Upper lobe of left lung (tissue), 6 donors: ENCODE data around the gene PCDH12. TPM values are rescaled to one million over a fixed set of nuclear protein-coding genes. Genes with fewer than 3 reads are reported as not detected.

Source experiments
- ATAC-seq, 2 donors: fragments of 200-7000 bp; cut with Tn5 transposase; one replicate each; pipeline ENCODE4 v1.9.1; 2022; ENCODE audit warnings: mild to moderate bottlenecking in 2 of 2, moderate library complexity in 2 of 2; ENCODE audit not compliant: low FRiP score in 2 of 2
- DNase-seq, 2 donors: peaks; one replicate each; pipeline ENCODE4 v3.0.0-alpha.2; 2019 to 2020
- H3K27ac ChIP-seq, 4 donors: fragments of 200-600 bp; sonication (generic); one replicate each; pipeline ENCODE4 v1.5.1; 2016 to 2019
- H3K27me3 ChIP-seq, 4 donors: fragments of 200-600 bp; sonication (generic); one replicate each; pipeline ENCODE4 v1.5.1; 2017 to 2019
- H3K36me3 ChIP-seq, 4 donors: fragments of 200-600 bp; sonication (generic); one replicate each; pipeline ENCODE4 v1.5.1; 2016 to 2019
- H3K4me1 ChIP-seq, 4 donors: fragments of 200-600 bp; sonication (generic); one replicate each; pipeline ENCODE4 v1.5.1; 2018 to 2019
- H3K4me3 ChIP-seq, 4 donors: fragments of 200-600 bp; sonication (generic); one replicate each; pipeline ENCODE4 v1.5.1; 2017 to 2019; ENCODE audit warnings: mild to moderate bottlenecking in 2 of 4, moderate library complexity in 1 of 4
- H3K9me3 ChIP-seq, 4 donors: fragments of 200-600 bp; sonication (generic); one replicate each; pipeline ENCODE4 v1.5.1; 2018 to 2019
- CTCF ChIP-seq, 6 experiments: fragments of 450-650 bp in 4 of 6; fragments of 200-600 bp in 2 of 6; sonication (generic) in 2 of 6; IDR thresholded peaks; one replicate each; pipeline ENCODE4 v1.5.1; 2016 to 2019; ENCODE audit warnings: antibody characterized with exemption in 6 of 6
- EP300 ChIP-seq, 4 donors: sonication (generic); formaldehyde crosslinking; IDR thresholded peaks; one replicate each; pipeline ENCODE4 v1.5.1; 2017; ENCODE audit warnings: antibody characterized with exemption in 4 of 4, control low read depth in 2 of 4
- POLR2A ChIP-seq, 4 donors: fragments of 450-650 bp; IDR thresholded peaks; one replicate each; pipeline ENCODE4 v1.5.1; 2016 to 2017; ENCODE audit warnings: antibody characterized with exemption in 4 of 4, mild to moderate bottlenecking in 2 of 4
- POLR2AphosphoS5 ChIP-seq, 2 donors: sonication (generic); formaldehyde crosslinking; IDR thresholded peaks; one replicate each; pipeline ENCODE4 v1.5.1; 2017; ENCODE audit warnings: antibody characterized with exemption in 2 of 2
- WGBS, 2 donors: methylation state at CpG; one replicate each; pipeline ENCODE4 v1.1.5; 2017 to 2018; 5-methylcytosine and 5-hydroxymethylcytosine counted together
- total RNA-seq, 6 donors: library from RNA; depleted of rRNA in 4 of 6; stranded (reverse); fragments of >200 nt in 4 of 6; gene quantifications; one replicate each; pipeline versions ENCODE4 v1.1.0 to v1.2.1, GENCODE V29; 2016 to 2021
- donor health status: DM: no; HTN: no; CAD: no; lungs with moderate emphysema.
- donor health status: DM: no; HTN: yes; CAD: no; lungs with severe emphysema.

The PCDH12 gene
- total RNA-seq, 6 donors from 2014 or later = 2.1 to 26.0 (median 10.7) TPM

DNA sequence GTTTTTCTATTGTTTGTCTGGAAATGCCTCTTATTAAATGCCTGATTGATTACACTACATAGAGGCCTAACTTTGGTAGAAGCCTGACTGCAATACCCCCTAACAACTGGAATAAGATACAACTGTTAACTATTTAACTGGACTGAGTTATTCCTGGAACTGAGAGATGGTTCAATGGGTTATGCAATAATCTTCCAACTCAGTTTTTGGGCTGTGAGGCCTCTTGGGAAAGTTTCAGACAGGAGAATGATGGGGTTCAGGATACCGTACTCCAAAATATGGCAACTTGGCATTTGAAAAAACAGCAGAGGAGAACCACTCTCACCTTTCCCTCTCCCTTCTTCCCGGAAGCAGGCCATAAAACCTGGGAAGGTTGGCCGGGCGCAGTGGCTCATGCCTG lies 60.6 kb downstream of the PCDH12 start:
- Histone ChIP-seq H3K4me1 (peaks cover 0 to 11% (median 5%) of the 10 kb centered on the region in 4 donors), H3K4me3 (no peak overlapping the region), H3K27ac (no peak overlapping the region), H3K36me3 (no peaks in the 10 kb centered on the region), H3K9me3 (no peaks in the 10 kb centered on the region), H3K27me3 (no peaks in the 10 kb centered on the region)
- WGBS, 2 donors = 92 to 95% methylated on average over 4 of the region's 4 CpGs
- ATAC-seq (no peak), DNase-seq (no peak)
- no peak for TF ChIP-seq POLR2A (IDR thresholded peaks at IDR 0.05)
- no peak for TF ChIP-seq CTCF (IDR thresholded peaks at IDR 0.05)
- TF ChIP-seq POLR2AphosphoS5 (IDR thresholded peaks at IDR 0.05) = no peak
- no peak for TF ChIP-seq EP300 (IDR thresholded peaks at IDR 0.05)

Other genes starting within 250 kb of the PCDH12 start
- 100 to 1,000 TPM in 1 of 6 donors, 10 to 100 TPM in 5; 41.3 to 133 (median 81.6) TPM for gene PCDH1, start 79.8 kb downstream of the PCDH12 start, total RNA-seq
- gene DELE1, start 34.3 kb downstream of the PCDH12 start, total RNA-seq = 100 to 1,000 TPM in 1 of 6 donors, 10 to 100 TPM in 5; 59.4 to 151 (median 87.5) TPM
- 10 to 100 TPM; 20.3 to 54.6 (median 44.3) TPM for gene RNF14, start 10.9 kb upstream of the PCDH12 start, total RNA-seq
- gene GNPDA1, start 54.8 kb upstream of the PCDH12 start, total RNA-seq = 10 to 100 TPM; 21.6 to 37.5 (median 31.7) TPM
- gene NDFIP1, start 150.6 kb upstream of the PCDH12 start, total RNA-seq = 100 to 1,000 TPM in 3 of 6 donors, 10 to 100 TPM in 3; 66.9 to 212 (median 108) TPM